Left lung (tissue), 14 donors: Measurements from ENCODE around the gene BOD1. TPM values are rescaled to one million over a fixed set of nuclear protein-coding genes. Genes with fewer than 3 reads are reported as not detected.
A peak's percentile ranks its signal among the peaks of the same experiment; 100 is the strongest.

Source experiments
- ATAC-seq: fragments of 200-7000 bp; cut with Tn5 transposase; one replicate; pipeline ENCODE4 v1.9.1; 2020; ENCODE audit warnings: moderate library complexity
- DNase-seq, 4 donors: peaks; one replicate each; pipeline ENCODE4 v3.0.0-alpha.2; 2013 to 2020
- H3K27ac ChIP-seq, 2 donors: fragments of 200-600 bp; sonication (generic) in 1 of 2; one replicate each; pipeline versions ENCODE4 v1.5.0 to v1.8.0; 2020 to 2021
- H3K27me3 ChIP-seq, 2 donors: fragments of 200-600 bp; sonication (generic) in 1 of 2; one replicate each; pipeline versions ENCODE4 v1.5.0 to v1.8.0; 2020 to 2021
- H3K36me3 ChIP-seq, 2 donors: fragments of 200-600 bp; sonication (generic) in 1 of 2; one replicate each; pipeline versions ENCODE4 v1.5.0 to v1.8.0; 2020 to 2021
- H3K4me1 ChIP-seq, 2 donors: fragments of 200-600 bp; one replicate each; pipeline ENCODE4 v1.8.0; 2021
- H3K4me3 ChIP-seq, 2 donors: fragments of 200-600 bp; sonication (generic) in 1 of 2; one replicate each; pipeline versions ENCODE4 v1.5.0 to v1.8.0; 2020 to 2021; ENCODE audit warnings: mild to moderate bottlenecking in 1 of 2
- H3K9me3 ChIP-seq, 2 donors: fragments of 200-600 bp; sonication (generic) in 1 of 2; one replicate each; pipeline versions ENCODE4 v1.5.0 to v1.8.0; 2020 to 2021
- intact Hi-C, 2 donors: fragments of 100-400 bp; cut with DNase I; formaldehyde crosslinking; loops; one replicate each; pipeline versions ENCODE4 v1.11.2 to v1.14.2; 2022
- long read RNA-seq, 12 donors: library from polyadenylated mRNA in 2 of 12; unstranded in 2 of 12; transcript quantifications; one replicate each; pipeline ENCODE4 v2.0.0 and lab custom pipeline, GENCODE V29; 2019 to 2026
- polyA plus RNA-seq, 6 donors: library from polyadenylated mRNA; unstranded; fragments of 120-200 nt; gene quantifications; one replicate each; pipeline ENCODE4 v1.2.1, GENCODE V29; 2013; ENCODE audit not compliant: insufficient read length in 6 of 6
- total RNA-seq, 2 donors: library from RNA; stranded (reverse); fragmentation: NEBNext Ultra II Directional; extraction: Animal tissue kit (Norgen Biotek cat#: 25700); gene quantifications; one replicate each; pipeline ENCODE4 v1.2.1, GENCODE V29; 2021
- TF ChIP-seq, protein P1 (sequence below), 2 donors: fragments of 200-600 bp; sonication (generic) in 1 of 2; IDR thresholded peaks; one replicate each; pipeline versions ENCODE4 v1.5.0 to v1.8.0; 2021; ENCODE audit warnings: antibody characterized with exemption in 2 of 2
- donor health status: DM: no; HTN: yes; CAD: no.
- donor health status: DM: no; HTN: no; CAD: no.

Gene BOD1
- total RNA-seq (10 to 100 TPM; 37.4 to 39.3 TPM), polyA plus RNA-seq (100 to 1,000 TPM; 107 to 156 (median 130) TPM)
- long read RNA-seq, donor 1, transcript BOD1-207 (2 exons, 736 nt): minor isoform, 7 of 62 reads
- long read RNA-seq, donor 1, transcript BOD1-202 (4 exons, 1,562 nt): major isoform, 50 of 62 reads
- long read RNA-seq, donor 1, partial matches to known transcripts: 5 of 62 reads
- long read RNA-seq, donor 1, other reads (novel, unspliced or antisense): 0 of 62 reads
- long read RNA-seq, donor 2, transcript BOD1-207 (2 exons, 736 nt): minor isoform, 10 of 63 reads
- long read RNA-seq, donor 2, transcript BOD1-202 (4 exons, 1,562 nt): major isoform, 47 of 63 reads
- long read RNA-seq, donor 2, partial matches to known transcripts: 0 of 63 reads
- long read RNA-seq, donor 2, other reads (novel, unspliced or antisense): 0 of 63 reads
- long read RNA-seq, donor 3, transcript BOD1-202 (4 exons, 1,562 nt): major isoform, 58 of 69 reads
- long read RNA-seq, donor 3, transcript BOD1-207 (2 exons, 736 nt): minor isoform, 6 of 69 reads
- long read RNA-seq, donor 3, partial matches to known transcripts: 0 of 69 reads
- long read RNA-seq, donor 3, other reads (novel, unspliced or antisense): 0 of 69 reads
- long read RNA-seq, donor 4, partial matches to known transcripts: 0 of 6 reads
- long read RNA-seq, donor 4, other reads (novel, unspliced or antisense): 2 of 6 reads
- long read RNA-seq, donor 5, transcript BOD1-207 (2 exons, 736 nt): minor isoform, 7 of 51 reads
- long read RNA-seq, donor 5, transcript BOD1-202 (4 exons, 1,562 nt): major isoform, 34 of 51 reads
- long read RNA-seq, donor 5, partial matches to known transcripts: 5 of 51 reads
- long read RNA-seq, donor 5, other reads (novel, unspliced or antisense): 0 of 51 reads
- long read RNA-seq, donor 6, transcript BOD1-202 (4 exons, 1,562 nt): major isoform, 47 of 63 reads
- long read RNA-seq, donor 6, partial matches to known transcripts: 0 of 63 reads
- long read RNA-seq, donor 6, other reads (novel, unspliced or antisense): 6 of 63 reads
- long read RNA-seq, donor 7, transcript BOD1-206 (2 exons, 814 nt): minor isoform, 6 of 40 reads
- long read RNA-seq, donor 7, transcript BOD1-202 (4 exons, 1,562 nt): major isoform, 30 of 40 reads
- long read RNA-seq, donor 7, partial matches to known transcripts: 0 of 40 reads
- long read RNA-seq, donor 7, other reads (novel, unspliced or antisense): 0 of 40 reads
- long read RNA-seq, donor 8, transcript BOD1-202 (4 exons, 1,562 nt): major isoform, 30 of 74 reads
- long read RNA-seq, donor 8, partial matches to known transcripts: 36 of 74 reads
- long read RNA-seq, donor 8, other reads (novel, unspliced or antisense): 0 of 74 reads
- long read RNA-seq, donor 9: 0 reads
- long read RNA-seq, donor 10, transcript BOD1-202 (4 exons, 1,562 nt): major isoform, 34 of 42 reads
- long read RNA-seq, donor 10, partial matches to known transcripts: 0 of 42 reads
- long read RNA-seq, donor 10, other reads (novel, unspliced or antisense): 3 of 42 reads
- long read RNA-seq, donor 11, transcript BOD1-207 (2 exons, 736 nt): minor isoform, 5 of 32 reads
- long read RNA-seq, donor 11, transcript BOD1-202 (4 exons, 1,562 nt): major isoform, 26 of 32 reads
- long read RNA-seq, donor 11, partial matches to known transcripts: 0 of 32 reads
- long read RNA-seq, donor 11, other reads (novel, unspliced or antisense): 0 of 32 reads
- long read RNA-seq, donor 12, transcript BOD1-202 (4 exons, 1,562 nt): major isoform, 29 of 40 reads
- long read RNA-seq, donor 12, partial matches to known transcripts: 0 of 40 reads
- long read RNA-seq, donor 12, other reads (novel, unspliced or antisense): 0 of 40 reads

GRCh38 chr5:173616577-173617118, at the start of gene BOD1:
Gene BOD1, minus strand, starts transcription at chr5:173616650. Its CDS starts 214 bp downstream, at chr5:173616436.
- ATAC-seq (peak; percentile 98), DNase-seq (peak; percentile 95 to 98 (median 98))
- TF ChIP-seq, protein P1, sequence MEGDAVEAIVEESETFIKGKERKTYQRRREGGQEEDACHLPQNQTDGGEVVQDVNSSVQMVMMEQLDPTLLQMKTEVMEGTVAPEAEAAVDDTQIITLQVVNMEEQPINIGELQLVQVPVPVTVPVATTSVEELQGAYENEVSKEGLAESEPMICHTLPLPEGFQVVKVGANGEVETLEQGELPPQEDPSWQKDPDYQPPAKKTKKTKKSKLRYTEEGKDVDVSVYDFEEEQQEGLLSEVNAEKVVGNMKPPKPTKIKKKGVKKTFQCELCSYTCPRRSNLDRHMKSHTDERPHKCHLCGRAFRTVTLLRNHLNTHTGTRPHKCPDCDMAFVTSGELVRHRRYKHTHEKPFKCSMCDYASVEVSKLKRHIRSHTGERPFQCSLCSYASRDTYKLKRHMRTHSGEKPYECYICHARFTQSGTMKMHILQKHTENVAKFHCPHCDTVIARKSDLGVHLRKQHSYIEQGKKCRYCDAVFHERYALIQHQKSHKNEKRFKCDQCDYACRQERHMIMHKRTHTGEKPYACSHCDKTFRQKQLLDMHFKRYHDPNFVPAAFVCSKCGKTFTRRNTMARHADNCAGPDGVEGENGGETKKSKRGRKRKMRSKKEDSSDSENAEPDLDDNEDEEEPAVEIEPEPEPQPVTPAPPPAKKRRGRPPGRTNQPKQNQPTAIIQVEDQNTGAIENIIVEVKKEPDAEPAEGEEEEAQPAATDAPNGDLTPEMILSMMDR (IDR thresholded peaks at IDR 0.05): no peak
- Histone ChIP-seq H3K27me3 (no peaks in the 10 kb centered on the region), H3K4me1 (peaks cover 16 to 40% of the 10 kb centered on the region in 2 donors), H3K36me3 (peaks cover 0 to 22% of the 10 kb centered on the region in 2 donors), H3K27ac (peak within 1 kb of the TSS; percentile 88 to 92), H3K4me3 (peak within 1 kb of the TSS; percentile 88 to 94), H3K9me3 (no peaks in the 10 kb centered on the region)
- intact Hi-C loops: loop anchor here in 1 of 2 donors (10.0 kb wide), 1 partner anchor 358 kb away; no protein-coding TSS in a partner anchor

GRCh38 chr5:173665326-173665725, 48.9 kb upstream of the BOD1 start:
- Histone ChIP-seq H3K4me1 (peaks cover 0 to 10% of the 10 kb centered on the region in 2 donors), H3K36me3 (no peaks in the 10 kb centered on the region), H3K27ac (no peak overlapping the region), H3K27me3 (no peaks in the 10 kb centered on the region), H3K9me3 (no peaks in the 10 kb centered on the region), H3K4me3 (no peak overlapping the region)
- TF ChIP-seq, protein P1 (IDR thresholded peaks at IDR 0.05): no peak
- DNase-seq (no peak), ATAC-seq (no peak)
- intact Hi-C loops: no loop called here

- Histone ChIP-seq H3K9me3 (peaks cover 0 to 6% of the 10 kb centered on the region in 2 donors), H3K27ac (no peak overlapping the region), H3K4me3 (no peak overlapping the region), H3K4me1 (peaks cover 0 to 6% of the 10 kb centered on the region in 2 donors), H3K27me3 (no peaks in the 10 kb centered on the region), H3K36me3 (no peaks in the 10 kb centered on the region)
- peak; percentile 75 for ATAC-seq
- DNase-seq: peak in 2 of 4 donors; percentile 65 to 89
- intact Hi-C loops: no loop called here
- TF ChIP-seq, protein P1 (IDR thresholded peaks at IDR 0.05): no peak
These were observed 47.7 kb upstream of the BOD1 start for GRCh38 chr5:173664154-173664526.
